NB4 (cell line): ENCODE data around the gene CACNA1A.

Experiments used
- CTCF ChIP-seq: IDR thresholded peaks from one replicate; pipeline ENCODE4 v1.5.1; 2012; ENCODE audit warnings: low read depth, low read length
- MYC ChIP-seq: IDR thresholded peaks from 2 replicates; pipeline ENCODE4 v1.6.1; 2011; ENCODE audit warnings: low read depth, low read length
- POLR2A ChIP-seq: IDR thresholded peaks from 2 replicates; pipeline ENCODE4 v1.6.1; 2011; ENCODE audit warnings: mild to moderate bottlenecking; ENCODE audit not compliant: insufficient read length; ENCODE audit errors: extremely low read depth

GRCh38 chr19:13255719-13256059 is 250.6 kb downstream of the CACNA1A start:
- no peak for TF ChIP-seq CTCF
- no peak for TF ChIP-seq POLR2A
- no peak for TF ChIP-seq MYC
